ENCODE results near the gene SPTLC3. TPM values are rescaled to one million over a fixed set of nuclear protein-coding genes. Genes with fewer than 3 reads are reported as not detected.

Gene SPTLC3
- total and polyA plus RNA-seq, 7 donors, result 0.92 to 8.4 (median 4.6) TPM

GRCh38 chr20:12982098-12982497 is 26.7 kb upstream of the SPTLC3 start:
- no peak overlapping the region for H3K27ac ChIP-seq
- no peaks in the 10 kb centered on the region for H3K27me3 ChIP-seq
- intact Hi-C loops (cut with DNase I), result no loop called here
- WGBS, 2 donors, result 86% methylated on average over 2 of the region's 2 CpGs
- H3K4me1 ChIP-seq, result no peaks in the 10 kb centered on the region
- no peak for DNase-seq
- no peak overlapping the region for H3K4me3 ChIP-seq
- H3K36me3 ChIP-seq, result no peaks in the 10 kb centered on the region
- H3K9me3 ChIP-seq, result no peaks in the 10 kb centered on the region
- TF ChIP-seq POLR2AphosphoS5 (IDR thresholded peaks at IDR 0.05) (no peak), CTCF (IDR thresholded peaks at IDR 0.05) (no peak), EP300 (IDR thresholded peaks at IDR 0.05) (no peak), POLR2A (IDR thresholded peaks at IDR 0.05) (no peak)

GRCh38 chr20:12984069-12984765 is 24.6 kb upstream of the SPTLC3 start:
- Histone ChIP-seq H3K9me3 (no peaks in the 10 kb centered on the region), H3K4me1 (no peaks in the 10 kb centered on the region), H3K27ac (no peak overlapping the region), H3K4me3 (no peak overlapping the region), H3K36me3 (no peaks in the 10 kb centered on the region), H3K27me3 (no peaks in the 10 kb centered on the region)
- TF ChIP-seq CTCF (IDR thresholded peaks at IDR 0.05) (no peak), POLR2AphosphoS5 (IDR thresholded peaks at IDR 0.05) (no peak), EP300 (IDR thresholded peaks at IDR 0.05) (no peak), POLR2A (IDR thresholded peaks at IDR 0.05) (no peak)
- intact Hi-C loops (cut with DNase I), result no loop called here
- no peak for DNase-seq
- 66 to 73% methylated on average over 2 of the region's 2 CpGs for WGBS, 2 donors

- H3K4me1 ChIP-seq, result no peaks in the 10 kb centered on the region
- no peaks in the 10 kb centered on the region for H3K27me3 ChIP-seq
- DNase-seq, result no peak
- no peak overlapping the region for H3K4me3 ChIP-seq
- 79 to 84% methylated on average over 2 of the region's 2 CpGs for WGBS, 2 donors
- TF ChIP-seq CTCF (IDR thresholded peaks at IDR 0.05), result no peak
- no peak for TF ChIP-seq EP300 (IDR thresholded peaks at IDR 0.05)
- no peak for TF ChIP-seq POLR2A (IDR thresholded peaks at IDR 0.05)
- TF ChIP-seq POLR2AphosphoS5 (IDR thresholded peaks at IDR 0.05), result no peak
- H3K36me3 ChIP-seq, result no peaks in the 10 kb centered on the region
- H3K27ac ChIP-seq, result no peak overlapping the region
- intact Hi-C loops (cut with DNase I), result no loop called here
- H3K9me3 ChIP-seq, result no peaks in the 10 kb centered on the region
These were observed 23.9 kb upstream of the SPTLC3 start for GRCh38 chr20:12984863-12985262.

DNA sequence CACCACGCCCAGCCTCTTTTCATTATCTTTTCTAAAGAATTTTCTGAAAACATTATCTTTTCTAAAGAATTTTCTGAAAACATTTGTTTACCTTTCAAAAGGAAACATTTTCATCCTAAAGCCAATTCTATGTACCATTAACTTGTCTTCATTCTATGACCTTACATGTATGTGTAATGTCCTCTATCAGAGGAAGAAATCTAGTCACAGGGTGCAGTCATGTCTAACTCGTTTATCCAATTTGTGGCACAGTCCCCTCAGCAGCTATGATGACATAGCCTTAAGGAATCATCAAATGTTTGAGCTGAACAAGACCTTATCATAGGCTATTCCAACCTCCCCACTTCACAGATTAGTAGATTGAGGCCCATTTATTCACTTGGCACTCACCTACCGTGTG is 21.5 kb upstream of the SPTLC3 start:
- intact Hi-C loops (cut with DNase I), result no loop called here
- Histone ChIP-seq H3K27ac (no peak overlapping the region), H3K4me3 (no peak overlapping the region), H3K36me3 (no peaks in the 10 kb centered on the region), H3K27me3 (no peaks in the 10 kb centered on the region), H3K4me1 (no peaks in the 10 kb centered on the region), H3K9me3 (no peaks in the 10 kb centered on the region)
- DNase-seq, result no peak
- WGBS, 2 donors, result 78 to 84% methylated on average over 3 of the region's 3 CpGs
- TF ChIP-seq CTCF (IDR thresholded peaks at IDR 0.05) (no peak), POLR2AphosphoS5 (IDR thresholded peaks at IDR 0.05) (no peak), POLR2A (IDR thresholded peaks at IDR 0.05) (no peak), EP300 (IDR thresholded peaks at IDR 0.05) (no peak)

Data from sigmoid colon (tissue), 7 donors.